Measurements from ENCODE around the gene RXFP1.

RXFP1 gene

DNA sequence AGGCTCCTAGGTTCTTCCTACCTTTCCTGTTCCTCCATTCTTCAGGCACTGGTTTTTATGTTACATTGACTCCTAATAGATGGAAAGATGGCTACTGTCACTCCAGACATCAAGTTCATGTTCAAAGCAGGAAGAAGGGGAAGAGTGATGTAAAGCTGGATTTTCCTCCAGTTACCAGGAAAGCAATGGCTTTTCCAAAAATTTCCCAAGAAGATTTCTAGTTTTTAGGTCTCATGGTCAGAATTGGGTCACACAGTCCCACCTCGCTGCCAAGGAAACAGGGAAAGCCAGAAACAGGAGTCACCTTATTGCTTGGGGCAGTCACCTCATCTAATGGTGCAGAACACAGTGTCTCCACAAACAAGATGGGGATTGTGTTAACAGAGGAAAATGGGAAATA is 21.5 kb downstream of the RXFP1 start:
- DNase-seq: no peak

DNA sequence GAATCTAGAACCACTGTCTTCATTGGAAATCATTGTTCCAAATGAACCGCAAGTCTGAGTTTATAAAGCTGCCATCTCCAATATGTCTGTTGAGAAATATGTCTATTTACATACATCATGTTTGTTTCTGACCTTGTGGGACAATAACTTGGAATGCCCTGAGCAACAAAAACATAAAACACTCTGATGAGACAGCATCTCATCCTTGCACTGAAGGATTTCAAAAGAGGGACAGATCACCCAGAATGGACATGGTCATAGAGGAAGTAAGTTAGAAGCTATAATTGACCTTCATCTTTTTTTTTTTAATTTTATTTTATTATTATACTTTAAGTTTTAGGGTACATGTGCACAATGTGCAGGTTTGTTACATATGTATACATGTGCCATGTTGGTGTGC is 22.5 kb downstream of the RXFP1 start:
- no peak for DNase-seq

DNA sequence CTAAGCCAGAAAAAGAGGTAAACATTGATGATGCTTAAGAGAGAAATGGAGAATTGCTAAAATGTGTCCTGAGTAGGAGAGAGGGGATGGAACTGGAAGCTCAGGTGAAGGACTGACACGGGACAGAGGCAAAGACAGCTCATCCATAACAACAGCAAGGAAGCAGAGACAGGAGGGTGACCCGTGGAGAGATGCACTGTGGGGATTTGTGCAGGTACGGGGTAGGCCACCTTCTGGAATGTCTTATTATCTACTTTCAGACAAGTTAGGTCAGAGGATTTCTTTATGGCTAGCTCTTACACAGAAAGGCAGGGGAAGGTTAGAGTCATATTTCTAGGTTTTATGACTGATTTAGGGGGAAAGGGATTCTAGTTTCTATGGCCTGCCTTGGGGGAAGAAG is 31.7 kb downstream of the RXFP1 start:
- no peak for DNase-seq

DNA sequence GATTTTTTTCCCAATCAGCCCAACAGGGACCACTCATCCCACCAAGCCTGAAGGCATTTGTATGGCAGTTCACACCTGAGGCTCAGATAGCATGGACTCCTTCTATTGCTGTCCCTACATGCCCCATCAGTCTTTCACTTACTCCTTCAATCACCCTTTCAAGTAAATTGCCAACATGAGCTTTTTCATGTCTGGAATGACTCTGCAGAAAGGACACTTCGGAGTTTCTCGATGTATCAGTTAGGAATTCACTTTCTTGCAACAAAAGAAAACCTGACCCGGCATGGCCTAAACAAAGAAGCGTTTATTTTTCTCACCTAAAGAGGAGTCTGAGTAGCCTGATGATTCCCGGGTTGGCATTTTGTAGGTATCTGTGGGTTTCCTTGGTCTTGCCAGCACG is 38.6 kb downstream of the RXFP1 start:
- DNase-seq: no peak

DNA sequence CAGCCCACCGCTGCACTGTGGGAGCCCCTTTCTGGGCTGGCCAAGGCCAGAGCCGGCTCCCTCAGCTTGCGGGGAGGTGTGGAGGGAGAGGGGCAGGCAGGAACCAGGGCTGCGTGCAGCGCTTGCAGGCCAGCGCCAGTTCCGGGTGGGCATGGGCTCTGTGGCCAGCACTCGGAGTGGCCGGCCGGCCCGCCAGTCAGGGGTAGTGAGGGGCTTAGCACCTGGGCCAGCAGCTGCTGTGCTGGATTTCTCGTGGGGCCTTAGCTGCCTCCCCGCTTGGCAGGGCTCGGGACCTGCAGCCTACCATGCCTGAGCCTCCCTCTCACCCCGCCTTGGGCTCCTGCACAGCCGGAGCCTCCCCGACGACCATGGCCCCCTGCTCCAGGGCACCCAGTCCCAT is 45.2 kb downstream of the RXFP1 start:
- DNase-seq: no peak

DNA sequence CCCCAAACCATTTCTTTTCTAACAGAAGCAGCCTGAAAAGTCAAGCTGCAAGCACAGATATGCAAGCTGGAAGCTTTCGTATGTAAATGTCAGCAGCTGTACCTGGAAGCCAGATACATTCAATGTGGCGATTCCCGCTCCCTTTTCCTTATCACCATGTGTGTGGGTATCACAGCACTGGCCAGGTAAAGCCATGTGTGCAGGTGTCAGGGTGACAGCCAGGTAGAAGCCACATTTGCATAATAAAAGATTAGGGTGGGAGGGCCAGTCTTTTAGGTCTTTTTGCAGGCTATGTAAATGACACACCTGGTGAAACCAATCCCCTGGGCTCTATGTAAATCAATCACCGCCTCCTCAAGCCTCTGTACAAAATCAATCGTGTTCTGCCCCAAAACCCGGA is 50.1 kb downstream of the RXFP1 start:
- DNase-seq: no peak

DNA sequence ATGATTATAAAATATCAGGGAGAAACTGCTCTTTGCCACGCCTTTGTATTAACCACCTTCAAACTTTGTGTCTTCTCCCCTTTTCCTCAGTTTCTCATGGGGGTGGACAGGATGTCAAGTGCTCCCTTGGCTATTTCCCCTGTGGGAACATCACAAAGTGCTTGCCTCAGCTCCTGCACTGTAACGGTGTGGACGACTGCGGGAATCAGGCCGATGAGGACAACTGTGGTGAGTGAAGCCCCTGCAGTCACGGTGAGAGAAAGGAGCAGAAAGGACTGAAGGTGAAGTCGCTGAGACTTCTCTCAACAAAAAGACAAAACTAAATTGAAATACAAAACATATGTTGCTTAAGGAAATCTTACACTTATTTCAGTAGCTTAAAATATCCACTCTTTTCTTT is 50.9 kb downstream of the RXFP1 start:
- no peak for DNase-seq

DNA sequence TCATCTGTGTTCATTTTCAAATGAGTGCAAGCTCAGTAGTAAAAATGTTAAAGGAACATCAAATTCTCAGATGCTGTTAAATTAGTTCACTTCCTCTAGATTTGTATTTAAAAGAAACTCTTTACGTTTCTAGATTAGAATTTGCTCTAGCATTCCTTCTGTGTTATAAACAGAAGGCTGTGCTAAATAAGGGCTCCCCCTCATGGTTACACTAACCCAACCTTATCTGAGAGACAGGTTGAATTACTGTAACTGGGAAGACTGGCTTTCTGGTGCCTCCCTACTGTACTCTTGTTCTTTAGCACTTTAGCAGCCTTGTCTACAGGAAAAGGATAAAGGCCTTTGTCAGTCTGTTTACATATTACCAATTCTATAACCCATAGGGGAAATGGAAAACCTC is 56.8 kb downstream of the RXFP1 start:
- no peak for DNase-seq

DNA sequence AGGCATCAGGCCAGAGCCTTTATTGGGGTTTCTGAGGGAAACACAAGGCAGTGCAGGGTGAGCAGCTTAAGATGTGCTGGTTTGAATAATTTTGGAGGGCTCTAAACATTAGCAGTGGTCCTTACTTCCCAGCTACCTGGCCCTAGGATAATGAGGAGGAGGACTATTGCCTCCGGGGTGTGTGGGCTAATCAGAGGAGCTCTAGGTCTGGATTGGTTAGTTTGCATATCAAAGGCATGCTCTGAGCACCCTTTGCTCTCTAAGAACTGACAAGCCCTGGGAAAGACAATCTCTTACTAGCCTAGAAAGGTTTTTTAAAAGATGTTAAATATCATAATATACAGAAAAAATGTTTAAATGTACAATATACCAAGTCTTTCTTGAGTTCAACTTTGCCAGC is 58.4 kb downstream of the RXFP1 start:
- DNase-seq: no peak

DNA sequence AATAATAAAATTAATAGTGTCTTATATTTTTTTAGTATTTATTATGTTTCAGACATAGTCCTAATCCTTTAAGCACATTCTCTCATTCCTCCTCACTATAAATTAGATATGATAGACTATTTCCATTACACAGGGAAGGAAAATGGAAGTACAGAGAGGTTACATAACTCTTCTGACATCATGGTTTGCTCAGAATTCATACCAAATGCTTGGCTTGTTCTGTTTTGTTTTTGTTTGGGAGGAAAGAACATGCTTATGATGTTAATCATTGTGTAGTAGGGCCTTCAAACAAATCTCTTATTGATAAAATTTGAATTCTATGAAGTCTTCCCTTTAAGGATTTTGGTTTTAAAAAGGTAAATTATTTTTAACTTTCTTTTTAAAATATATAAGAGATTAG is 59.5 kb downstream of the RXFP1 start:
- DNase-seq: no peak

DNA sequence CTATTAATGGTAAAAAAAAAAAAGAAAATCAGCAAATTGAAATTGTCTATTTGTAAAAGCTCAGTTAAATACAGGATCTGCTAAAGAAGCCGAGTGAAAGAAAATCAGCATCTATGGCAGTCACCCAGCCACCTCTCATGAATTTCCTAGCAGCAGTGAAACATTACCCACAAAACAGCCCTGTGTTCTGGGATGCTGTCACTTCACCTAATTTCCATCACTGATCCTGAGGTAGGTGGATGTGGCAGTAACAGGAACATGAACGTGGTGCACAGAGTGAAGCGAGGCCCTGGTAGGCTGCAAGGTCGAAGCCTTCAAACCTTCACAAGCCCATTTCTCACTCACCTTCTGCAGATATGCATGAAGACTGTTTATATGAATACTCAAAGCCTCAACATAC is 65.2 kb downstream of the RXFP1 start:
- no peak for DNase-seq

DNA sequence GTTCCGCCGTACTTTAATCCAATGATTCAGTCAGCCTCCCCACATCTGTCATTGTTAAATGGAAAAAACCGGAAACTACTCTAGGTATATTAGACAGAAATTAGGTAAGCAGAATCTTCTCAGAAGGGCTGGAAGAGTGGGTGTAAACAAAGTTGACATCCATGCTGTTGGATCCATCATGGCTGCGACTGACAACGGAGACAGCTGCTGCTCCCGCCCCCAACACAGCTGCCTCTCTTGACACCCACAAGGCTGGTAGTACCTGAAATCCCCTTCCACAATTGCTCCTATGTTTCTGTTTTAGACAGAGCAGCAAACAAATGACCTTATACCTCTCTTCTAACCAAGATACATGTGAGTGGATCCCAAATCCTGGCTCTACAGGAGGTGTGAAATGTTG is 66.6 kb downstream of the RXFP1 start:
- DNase-seq: no peak

DNA sequence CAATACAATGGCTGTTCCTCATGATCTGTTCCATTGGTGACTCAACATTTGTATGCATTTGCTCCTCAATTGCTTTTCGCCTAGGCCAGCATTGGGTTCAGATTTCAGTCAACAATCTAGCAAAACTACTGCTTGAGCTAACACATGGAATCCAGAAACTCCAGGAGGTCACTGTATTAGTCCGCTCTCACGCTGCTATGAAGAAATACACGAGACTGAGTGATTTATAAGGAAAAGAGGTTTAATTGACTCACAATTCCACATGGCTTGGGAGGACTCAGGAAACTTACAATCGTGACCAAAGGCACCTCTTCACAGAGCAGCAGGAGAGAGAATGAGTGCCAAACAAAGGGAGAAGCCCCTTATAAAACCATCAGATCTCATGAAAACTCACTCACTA is 67.1 kb downstream of the RXFP1 start:
- DNase-seq: no peak

DNA sequence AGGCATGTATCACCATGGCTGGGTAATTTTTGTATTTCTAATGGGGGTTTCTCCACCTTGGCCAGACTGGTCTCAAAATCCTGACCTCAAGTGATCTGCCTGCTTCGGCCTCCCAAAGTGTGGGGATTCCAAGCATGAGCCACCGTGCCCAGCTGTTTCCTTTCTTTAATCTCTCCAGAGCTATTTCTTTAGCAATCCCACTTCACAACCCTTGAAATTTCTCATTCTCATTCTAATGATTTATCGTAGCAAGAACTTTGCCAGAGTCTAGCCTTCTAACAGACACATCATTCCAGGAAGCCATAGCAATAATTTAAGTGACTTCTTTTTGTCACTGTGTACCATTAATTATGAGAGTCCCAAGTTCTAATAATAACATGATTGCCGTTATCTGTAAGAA is 68.6 kb downstream of the RXFP1 start:
- DNase-seq: no peak

DNA sequence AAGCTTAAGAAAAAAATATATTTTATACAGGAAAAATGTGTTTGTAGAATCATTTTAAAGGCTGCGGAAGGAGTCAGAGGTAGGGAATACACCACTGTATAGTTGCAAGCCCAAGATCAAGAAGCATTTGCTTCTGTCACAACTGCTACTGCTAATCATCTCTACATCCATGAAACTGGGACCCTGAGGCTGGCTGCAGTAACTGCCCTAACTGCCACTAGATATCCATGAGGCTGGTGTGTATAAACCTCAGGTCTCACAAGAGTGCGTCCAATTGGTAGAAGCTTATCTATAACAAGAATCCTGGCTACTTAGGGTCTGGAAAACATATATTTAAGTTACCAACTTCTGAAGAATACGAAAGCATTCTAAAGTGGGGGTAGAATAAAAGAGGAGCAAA is 69.1 kb downstream of the RXFP1 start:
- DNase-seq: no peak

DNA sequence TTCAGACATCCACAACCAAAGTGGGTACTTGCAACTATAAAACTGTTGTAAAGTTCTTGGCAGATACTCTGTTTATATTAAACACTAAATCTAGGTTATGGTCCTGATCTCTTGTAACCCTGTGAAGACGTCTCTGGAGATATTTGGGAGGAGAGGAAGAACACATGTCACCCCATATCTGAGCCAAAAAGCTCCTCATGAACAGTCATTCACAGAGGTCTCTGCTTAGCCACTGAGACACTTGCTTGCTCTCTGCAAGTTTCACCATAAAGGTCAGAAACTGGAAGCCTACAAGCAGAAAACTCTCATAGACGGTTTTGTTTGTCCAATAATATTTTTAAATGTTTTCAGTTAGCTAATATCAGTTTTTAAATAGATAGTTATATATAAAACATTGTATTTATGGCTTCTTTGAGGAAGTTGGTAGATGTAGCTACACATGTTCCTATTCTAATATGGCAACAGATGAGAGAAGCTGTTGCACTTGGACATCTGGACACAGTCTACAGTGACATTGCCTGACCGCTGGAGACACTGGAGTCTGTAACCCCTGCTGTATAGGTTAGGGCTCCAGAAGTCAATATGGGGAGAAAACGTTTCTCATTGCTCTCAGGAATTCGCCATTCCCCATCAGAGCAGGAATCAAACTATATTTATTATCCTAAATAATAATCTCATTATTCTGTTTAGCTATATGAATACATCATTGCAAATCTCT is 76.4 kb downstream of the RXFP1 start:
- no peak for DNase-seq

DNA sequence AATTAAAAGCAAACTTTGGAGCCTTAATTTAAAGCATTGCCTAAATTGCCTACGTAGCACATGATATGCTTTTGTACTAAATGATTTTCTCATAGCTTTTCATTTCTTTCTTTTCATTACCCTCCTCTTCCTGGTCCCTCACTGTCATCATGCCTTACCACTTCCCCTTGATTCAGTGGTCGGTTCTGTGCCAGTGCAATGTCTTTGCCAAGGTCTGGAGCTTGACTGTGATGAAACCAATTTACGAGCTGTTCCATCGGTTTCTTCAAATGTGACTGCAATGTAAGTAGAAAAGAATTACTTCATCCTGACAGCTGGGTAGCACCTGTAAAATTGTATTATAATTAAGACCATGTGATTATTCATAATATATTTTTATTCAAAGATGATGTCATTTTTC is 77.5 kb downstream of the RXFP1 start:
- no peak for DNase-seq

DNA sequence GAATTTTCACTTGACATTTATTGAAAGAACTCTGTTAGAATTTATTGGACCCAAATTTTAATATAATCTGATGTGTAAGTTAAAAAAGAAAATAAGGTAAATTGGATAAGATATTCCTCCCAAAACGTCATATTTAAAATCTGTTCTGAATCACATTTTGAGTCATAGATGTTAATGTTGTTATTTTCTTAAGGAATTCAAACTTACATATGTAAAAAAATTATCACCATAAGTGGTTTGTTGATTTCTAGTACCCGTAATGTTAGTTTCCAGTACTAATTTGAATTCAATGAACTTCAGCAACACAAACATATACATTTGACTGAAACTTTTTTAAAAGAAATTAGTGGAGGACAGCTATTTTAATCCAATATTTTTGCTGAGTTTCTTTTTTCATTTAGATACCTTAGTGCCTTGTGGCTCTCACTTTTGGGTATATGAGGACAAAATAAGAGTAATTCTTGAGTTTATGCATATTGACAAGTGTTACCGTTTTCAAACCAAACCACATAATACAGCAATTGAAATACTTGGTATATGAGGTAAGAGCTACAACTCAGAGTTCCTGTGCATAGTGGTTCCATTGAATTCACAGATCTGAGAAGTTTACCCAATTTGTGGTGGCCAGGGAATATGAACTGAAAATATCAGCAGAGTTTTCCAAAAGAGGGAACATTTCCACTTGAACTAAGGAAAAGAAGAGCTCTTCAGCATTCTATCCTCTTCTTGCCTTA is 78.2 kb downstream of the RXFP1 start:
- no peak for DNase-seq

DNA sequence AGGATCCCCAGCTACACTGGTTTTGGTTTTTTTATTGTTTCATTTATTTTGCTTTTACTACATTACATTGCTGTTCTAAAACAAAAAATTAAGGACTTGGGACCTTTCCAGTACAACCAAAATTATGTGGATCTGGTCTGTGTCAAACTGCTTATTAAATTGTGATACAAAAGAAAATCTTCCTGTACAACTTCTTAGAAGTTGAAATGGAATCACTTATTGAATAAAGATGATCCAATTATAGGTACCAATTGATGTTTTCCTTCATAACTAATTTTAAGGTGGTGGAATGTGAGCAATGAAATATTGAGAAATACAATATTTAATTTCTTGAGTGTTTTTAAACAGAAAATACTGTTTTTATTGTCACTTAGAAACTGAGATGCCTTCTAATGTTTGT is 82.7 kb downstream of the RXFP1 start:
- DNase-seq: no peak

DNA sequence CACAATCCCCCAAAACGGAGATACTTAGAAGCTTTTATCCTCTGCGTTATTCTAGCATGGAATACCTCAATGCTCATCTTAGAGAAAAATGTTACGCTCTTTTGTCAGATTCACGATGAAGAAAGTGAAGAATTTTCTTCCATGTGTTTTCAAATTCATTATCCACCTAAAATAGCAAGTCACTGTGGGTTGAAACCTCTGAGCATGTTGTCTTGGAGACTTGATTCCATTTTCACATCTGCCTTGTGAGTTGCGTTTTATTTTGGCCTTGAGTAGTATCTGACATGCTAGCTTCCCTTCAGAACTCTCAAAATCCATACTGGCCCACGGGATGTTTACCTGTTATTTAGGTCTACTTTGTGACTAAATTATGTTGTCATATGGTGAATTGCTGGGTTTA is 83.7 kb downstream of the RXFP1 start:
- no peak for DNase-seq

DNA sequence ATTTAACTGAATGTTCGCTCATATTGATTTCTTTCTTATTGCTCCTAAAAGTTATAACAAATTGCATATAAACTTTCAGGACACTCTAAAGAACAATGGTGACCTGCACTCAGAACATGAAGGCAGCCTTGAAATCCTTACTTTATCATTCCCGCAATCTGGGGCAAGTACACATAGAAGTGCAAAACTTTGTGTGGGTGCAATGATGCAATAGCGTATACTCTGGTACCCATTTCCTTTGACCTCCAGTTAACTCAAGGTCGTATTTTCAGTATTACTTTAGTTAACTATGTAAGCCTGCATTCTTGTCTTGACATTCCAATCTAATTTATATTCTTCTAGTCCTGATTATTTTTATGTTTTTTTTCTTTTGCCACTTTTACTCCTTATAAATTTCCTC is 85.3 kb downstream of the RXFP1 start:
- DNase-seq: no peak

DNA sequence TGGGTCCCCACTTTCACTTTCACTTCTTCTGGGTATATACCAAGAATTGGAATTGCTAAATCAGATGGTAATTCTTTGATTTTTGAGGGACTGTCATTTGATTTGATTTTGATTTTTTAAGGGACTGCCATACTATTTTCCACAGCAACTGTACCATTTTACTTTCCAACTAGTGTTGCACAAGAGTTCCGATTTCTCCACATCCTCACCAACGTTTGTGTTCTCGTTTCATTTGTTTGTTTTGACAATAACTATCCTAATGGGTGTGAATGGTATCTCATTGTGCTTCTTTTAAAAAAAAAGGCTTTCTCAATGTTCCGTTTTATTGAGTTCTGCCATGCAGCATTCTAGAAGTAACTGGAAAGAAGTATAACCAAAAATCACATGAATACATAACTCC is 87.4 kb downstream of the RXFP1 start:
- no peak for DNase-seq

DNA sequence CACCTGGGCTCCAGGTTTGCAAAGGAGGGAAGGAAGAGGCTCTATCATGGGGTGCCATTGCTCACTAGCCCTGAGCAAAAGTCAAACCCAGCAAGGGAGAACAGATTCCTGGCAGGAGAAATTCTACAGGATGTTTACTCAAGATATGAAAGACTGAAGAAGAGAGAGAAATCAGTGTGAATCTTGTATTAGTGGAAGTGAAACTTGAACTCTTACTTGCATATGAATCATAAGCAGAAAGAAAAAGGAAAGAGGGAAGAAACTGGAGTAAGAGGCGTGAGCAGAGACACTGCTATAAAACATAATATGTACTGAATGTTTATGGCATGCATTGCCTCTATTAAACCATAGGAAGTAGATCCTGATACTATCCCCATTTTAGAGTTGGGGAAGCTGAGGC is 89.1 kb downstream of the RXFP1 start:
- no peak for DNase-seq

DNA sequence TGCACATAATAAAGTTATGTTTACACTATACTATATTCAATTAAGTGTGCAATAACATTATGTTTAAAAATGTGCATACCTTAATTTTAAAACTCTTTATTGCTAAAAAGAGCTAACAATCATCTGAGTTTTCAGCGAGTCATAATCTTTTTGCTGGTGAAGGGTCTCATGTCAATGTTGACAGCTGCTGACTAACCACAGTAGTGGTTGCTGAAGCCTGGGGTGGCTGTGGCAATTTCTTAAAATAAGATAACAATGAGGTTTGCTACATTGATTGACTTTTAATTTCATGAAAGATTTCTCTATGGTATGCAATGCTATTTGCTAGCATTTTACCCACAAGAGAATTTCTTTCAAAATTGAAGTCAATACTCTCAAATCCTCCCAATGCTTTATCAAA is 91.4 kb downstream of the RXFP1 start:
- DNase-seq: no peak

DNA sequence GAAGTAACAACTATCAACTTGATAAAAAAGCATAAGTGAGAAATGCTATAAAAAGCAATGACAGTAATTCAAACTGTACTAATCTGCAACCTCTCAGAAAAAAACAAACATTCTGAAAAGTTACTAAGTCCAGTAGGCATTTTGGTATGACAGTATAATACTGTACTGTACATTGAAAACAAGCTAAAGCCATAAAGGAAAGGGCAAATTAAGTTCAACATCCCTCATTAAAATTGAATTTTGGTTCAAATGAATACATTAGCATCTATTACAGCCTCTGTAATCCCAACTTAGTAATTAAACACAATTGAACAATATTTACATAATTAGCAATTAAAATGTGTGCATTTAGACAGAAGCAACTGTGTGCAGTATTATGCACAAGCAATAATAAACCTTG is 96.3 kb downstream of the RXFP1 start:
- no peak for DNase-seq

All from NCI-H2171 treated with DMSO at 0.1 percent for 48 hours (cell line).